Ishikawa (cell line): Measurements from ENCODE around the gene KCNJ6.

Experiments used
- EGR1 ChIP-seq: IDR thresholded peaks from 2 replicates; pipeline ENCODE4 v1.6.1; 2012
- EP300 ChIP-seq: IDR thresholded peaks from 2 replicates; pipeline ENCODE4 v1.6.1; 2012; ENCODE audit warnings: borderline replicate concordance
- REST ChIP-seq: IDR thresholded peaks from 2 replicates; pipeline ENCODE4 v1.6.1; 2012; ENCODE audit warnings: low read depth, mild to moderate bottlenecking

GRCh38 chr21:37886726-37887299 is 29.4 kb downstream of the KCNJ6 start:
- TF ChIP-seq EGR1, result no peak
- TF ChIP-seq REST, result no peak
- TF ChIP-seq EP300, result no peak
